ENCODE data around the gene HK2. TPM values are rescaled to one million over a fixed set of nuclear protein-coding genes. Genes with fewer than 3 reads are reported as not detected.

HK2 gene
- 31.9 and 37.1 TPM in 2 replicates for total RNA-seq

GRCh38 chr2:74833418-74834233 lies at the start of gene HK2:
TSS of gene HK2 (plus strand) at chr2:74834127. CDS start at chr2:74834581, 454 bp downstream.

Other genes starting within 250 kb of the HK2 start
- gene M1AP, start 185.8 kb upstream of the HK2 start, total RNA-seq: 0.26 and 0.43 TPM in 2 replicates
- 5.9 and 6.1 TPM in 2 replicates for gene SEMA4F, start 179.9 kb upstream of the HK2 start, total RNA-seq
- 16.1 and 17.3 TPM in 2 replicates for gene POLE4, start 124.5 kb downstream of the HK2 start, total RNA-seq

Measured in articular chondrocyte of knee joint (primary cell).